H1 (cell line): Measurements from ENCODE around the gene GPT2. TPM values are rescaled to one million over a fixed set of nuclear protein-coding genes. Genes with fewer than 3 reads are reported as not detected.

ENCODE experiments used
- CTCF ChIA-PET: fragments of 300-600 bp; sonication (Branson Sonifier 250); formaldehyde crosslinking; loops from one replicate; lab custom pipeline; 2021; ENCODE audit not compliant: partially characterized antibody; lab: Charles Lee
- POLR2A ChIA-PET: fragments of 300-600 bp; sonication (Branson Sonifier 250); formaldehyde crosslinking; loops from one replicate; lab custom pipeline; 2021; ENCODE audit warnings: inconsistent platforms; ENCODE audit not compliant: partially characterized antibody; lab: Charles Lee
- DNase-seq, 2 experiments: peaks; one replicate each; pipeline versions ENCODE4 v3.0.0 to v3.0.0-alpha.2; 2010 to 2022; ENCODE audit warnings: low spot score in 2 of 2, low read depth in 1 of 2, mixed read lengths in 1 of 2
- FAIRE-seq: peaks from 2 replicates; lab custom pipeline; 2011; peaks lifted over from hg19 to GRCh38; lab: Jason Lieb, UNC
- H2AFZ ChIP-seq: 2 replicates; pipeline ENCODE4 v1.8.1; 2012; ENCODE audit warnings: low read length, inconsistent platforms
- H2AK5ac ChIP-seq: 2 replicates; pipeline ENCODE4 v1.6.1; 2013; ENCODE audit warnings: low read depth, low read length
- H2BK120ac ChIP-seq: replicated peaks from 2 replicates; pipeline ENCODE3; 2013; ENCODE audit warnings: low read depth, low read length, inconsistent platforms
- H2BK12ac ChIP-seq: 2 replicates; pipeline ENCODE4 v1.6.1; 2013; ENCODE audit warnings: low read depth, low read length
- H2BK15ac ChIP-seq: 2 replicates; pipeline ENCODE4 v1.6.1; 2013; ENCODE audit warnings: low read length
- H2BK20ac ChIP-seq: 2 replicates; pipeline ENCODE4 v1.6.1; 2013; ENCODE audit warnings: low read length
- H2BK5ac ChIP-seq: 2 replicates; pipeline ENCODE4 v1.6.1; 2013; ENCODE audit warnings: low read depth, low read length
- H3K14ac ChIP-seq: 2 replicates; pipeline ENCODE4 v1.6.1; 2013; ENCODE audit warnings: inconsistent platforms; ENCODE audit not compliant: insufficient read length
- H3K18ac ChIP-seq: 2 replicates; pipeline ENCODE4 v1.6.1; 2013; ENCODE audit warnings: low read length; ENCODE audit errors: extremely low read depth
- H3K23ac ChIP-seq: 2 replicates; pipeline ENCODE4 v1.6.1; 2013; ENCODE audit warnings: inconsistent platforms; ENCODE audit not compliant: insufficient read length
- H3K23me2 ChIP-seq: 2 replicates; pipeline ENCODE4 v1.6.1; 2013; ENCODE audit warnings: low read depth, low read length
- H3K27ac ChIP-seq: 2 replicates; pipeline ENCODE4 v1.6.1; 2011; ENCODE audit warnings: low read depth, low read length, inconsistent platforms
- H3K27me3 ChIP-seq, 4 experiments: replicated peaks in 1 of 4; 1 replicate in 1 of 4; 2 replicates in 3 of 4; pipeline versions ENCODE4 v1.6.1 to v1.8.1; 2011 to 2013; ENCODE audit warnings: low read length in 3 of 4, mild to moderate bottlenecking in 3 of 4, inconsistent platforms in 2 of 4, mixed read lengths in 2 of 4, moderate library complexity in 1 of 4; ENCODE audit not compliant: control insufficient read depth in 3 of 4, insufficient read depth in 3 of 4; ENCODE audit errors: extremely low read depth in 1 of 4
- H3K36me3 ChIP-seq, 4 experiments: 2 replicates each; pipeline versions ENCODE4 v1.6.1 to v1.8.1; 2011 to 2013; ENCODE audit warnings: mild to moderate bottlenecking in 4 of 4, low read length in 3 of 4, moderate library complexity in 2 of 4, control low read depth in 1 of 4, inconsistent platforms in 1 of 4; ENCODE audit not compliant: insufficient read depth in 4 of 4, control insufficient read depth in 2 of 4
- H3K4ac ChIP-seq: replicated peaks from 2 replicates; pipeline ENCODE3; 2013; ENCODE audit warnings: low read length, low read depth, mixed read lengths, inconsistent platforms; ENCODE audit not compliant: insufficient read length
- H3K4me1 ChIP-seq, 4 experiments: replicated peaks in 1 of 4; 1 replicate in 1 of 4; 2 replicates in 3 of 4; pipeline versions ENCODE4 v1.6.1 to v1.8.1; 2011 to 2013; ENCODE audit warnings: low read length in 3 of 4, inconsistent platforms in 2 of 4, mixed read lengths in 1 of 4; ENCODE audit not compliant: insufficient read depth in 4 of 4, control insufficient read depth in 3 of 4
- H3K4me2 ChIP-seq, 2 experiments: 2 replicates each; pipeline versions ENCODE4 v1.6.1 to v1.8.1; 2011 to 2013; ENCODE audit warnings: low read depth in 2 of 2, low read length in 2 of 2, control low read depth in 1 of 2, inconsistent platforms in 1 of 2, mild to moderate bottlenecking in 1 of 2; ENCODE audit not compliant: insufficient read depth in 1 of 2
- H3K4me3 ChIP-seq, 4 experiments: fragments of 200-600, 300-600 bp in 1 of 4; sonication (generic), shearing (Covaris generic), sonication (Bioruptor Twin) in 1 of 4; 2 replicates each; pipeline versions ENCODE4 v1.5.1 to v1.8.1; 2011 to 2016; ENCODE audit warnings: low read length in 4 of 4, low read depth in 3 of 4, control low read depth in 2 of 4, inconsistent platforms in 2 of 4, mild to moderate bottlenecking in 2 of 4, mixed read lengths in 1 of 4, moderate library complexity in 1 of 4; ENCODE audit not compliant: insufficient read depth in 2 of 4; ENCODE audit errors: extremely low read depth in 1 of 4
- H3K56ac ChIP-seq: replicated peaks from 2 replicates; pipeline ENCODE3; 2013; ENCODE audit warnings: low read depth, mild to moderate bottlenecking, mixed read lengths, low read length, inconsistent platforms; ENCODE audit not compliant: insufficient read length
- H3K79me1 ChIP-seq: 2 replicates; pipeline ENCODE4 v1.6.1; 2013; ENCODE audit warnings: low read depth, low read length, control low read depth
- H3K79me2 ChIP-seq, 2 experiments: 2 replicates each; pipeline versions ENCODE4 v1.6.1 to v1.8.1; 2012 to 2013; ENCODE audit warnings: low read length in 2 of 2, mild to moderate bottlenecking in 2 of 2, inconsistent platforms in 1 of 2; ENCODE audit not compliant: insufficient read depth in 2 of 2, control insufficient read depth in 1 of 2
- H3K9ac ChIP-seq, 4 experiments: replicated peaks in 1 of 4; 1 replicate in 1 of 4; 2 replicates in 3 of 4; pipeline versions ENCODE4 v1.6.1 to v1.8.1; 2011 to 2013; ENCODE audit warnings: low read depth in 3 of 4, low read length in 3 of 4, control low read depth in 2 of 4, mild to moderate bottlenecking in 2 of 4, moderate library complexity in 2 of 4, inconsistent platforms in 1 of 4; ENCODE audit errors: extremely low read depth in 1 of 4
- H3K9me3 ChIP-seq, 2 experiments: 2 replicates each; pipeline versions ENCODE4 v1.6.1 to v1.8.1; 2012 to 2013; ENCODE audit warnings: mild to moderate bottlenecking in 2 of 2, moderate library complexity in 2 of 2, control low read depth in 1 of 2, inconsistent platforms in 1 of 2, low read depth in 1 of 2, low read length in 1 of 2, mixed read lengths in 1 of 2; ENCODE audit not compliant: insufficient read depth in 2 of 2
- H4K20me1 ChIP-seq, 2 experiments: replicated peaks in 1 of 2; 2 replicates each; pipeline versions ENCODE3 to v1.8.1; 2011 to 2013; ENCODE audit warnings: inconsistent platforms in 2 of 2, low read length in 2 of 2, mild to moderate bottlenecking in 1 of 2; ENCODE audit not compliant: insufficient read depth in 2 of 2, control insufficient read depth in 1 of 2
- H4K5ac ChIP-seq: 2 replicates; pipeline ENCODE4 v1.6.1; 2013; ENCODE audit warnings: low read length, low read depth, mixed read lengths, inconsistent platforms; ENCODE audit not compliant: insufficient read length
- H4K8ac ChIP-seq: 2 replicates; pipeline ENCODE4 v1.8.0; 2013; ENCODE audit warnings: mild to moderate bottlenecking, moderate library complexity, low read length, inconsistent platforms; ENCODE audit not compliant: insufficient read depth; ENCODE audit errors: extremely low read depth
- H4K91ac ChIP-seq: replicated peaks from 2 replicates; pipeline ENCODE3; 2013; ENCODE audit warnings: low read length, mixed read lengths, inconsistent platforms; ENCODE audit not compliant: insufficient read length
- ATF2 ChIP-seq: IDR thresholded peaks from 2 replicates; pipeline ENCODE4 v1.6.1; 2012; ENCODE audit warnings: low read length, inconsistent platforms
- CHD2 ChIP-seq: IDR thresholded peaks from 2 replicates; pipeline ENCODE4 v1.6.1; 2012; ENCODE audit warnings: low read length, improper control_type of control experiment
- GTF2F1 ChIP-seq: IDR thresholded peaks from 2 replicates; pipeline ENCODE4 v1.6.1; 2012; ENCODE audit warnings: low read depth, low read length, improper control_type of control experiment, borderline replicate concordance
- HDAC2 ChIP-seq, 2 experiments: fragments of 300-600 bp in 1 of 2; sonication (generic) in 1 of 2; IDR thresholded peaks; 2 replicates each; pipeline ENCODE4 v1.6.1; 2011 to 2012; ENCODE audit warnings: low read depth in 2 of 2, low read length in 2 of 2, mild to moderate bottlenecking in 2 of 2, moderate library complexity in 2 of 2, borderline replicate concordance in 1 of 2, inconsistent platforms in 1 of 2
- JUND ChIP-seq: IDR thresholded peaks from 2 replicates; pipeline ENCODE4 v1.6.1; 2011; ENCODE audit warnings: mild to moderate bottlenecking, improper control_type of control experiment, low read length
- KDM1A ChIP-seq: fragments of 200-600, 300-600 bp; sonication (generic); IDR thresholded peaks from 2 replicates; pipeline ENCODE4 v1.7.1; 2016; ENCODE audit warnings: mild to moderate bottlenecking, low read length, borderline replicate concordance
- NANOG ChIP-seq: IDR thresholded peaks from 2 replicates; pipeline ENCODE4 v1.6.1; 2011; ENCODE audit warnings: low read length, low read depth, mild to moderate bottlenecking, inconsistent platforms; ENCODE audit not compliant: insufficient read depth, poor library complexity, severe bottlenecking
- POLR2A ChIP-seq, 2 experiments: IDR thresholded peaks; 1 replicate in 1 of 2; 2 replicates in 1 of 2; pipeline ENCODE4 v1.6.1; 2011; ENCODE audit warnings: low read depth in 2 of 2, low read length in 2 of 2, mild to moderate bottlenecking in 2 of 2; ENCODE audit errors: control extremely low read depth in 1 of 2
- SAP30 ChIP-seq: fragments of 300-600 bp; sonication (generic); IDR thresholded peaks from 2 replicates; pipeline ENCODE4 v1.7.1; 2012; ENCODE audit warnings: low read length, moderate library complexity, mild to moderate bottlenecking, inconsistent platforms; ENCODE audit not compliant: insufficient read depth, insufficient replicate concordance
- WGBS, 2 experiments: shearing (Covaris generic) in 1 of 2; methylation state at CpG; one replicate each; pipeline versions ENCODE4 v1.1.6 to v1.1.7; 2013 to 2015; ENCODE audit warnings: low lambda C conversion rate in 2 of 2, mixed read lengths in 2 of 2, inconsistent platforms in 1 of 2, low coverage in 1 of 2, missing lambda C conversion rate in 1 of 2; ENCODE audit not compliant: insufficient replicate concordance in 2 of 2, insufficient coverage in 1 of 2, insufficient read length in 1 of 2; ENCODE audit errors: extremely low coverage in 1 of 2, missing lambda C conversion rate in 1 of 2; 5-methylcytosine and 5-hydroxymethylcytosine counted together
- polyA plus RNA-seq, 7 experiments: library from polyadenylated mRNA; depleted of rRNA in 3 of 7; stranded (reverse) in 5 of 7; unstranded in 2 of 7; fragments of >200 nt in 5 of 7; fragments of 200-250 nt in 2 of 7; gene quantifications; 1 replicate in 5 of 7; 2 replicates in 1 of 7; 4 replicates in 1 of 7; pipeline versions ENCODE4 v1.2.1 to v1.2.3, GENCODE V29; 2011 to 2013; ENCODE audit warnings: missing spikeins in 2 of 7, mixed read lengths in 2 of 7
- total RNA-seq: library from RNA; stranded (reverse); fragmentation: NEBNext Ultra II Directional; extraction: Animal tissue kit (Norgen Biotek cat#: 25700); gene quantifications from 2 replicates; pipeline ENCODE4 v1.2.1, GENCODE V29; 2021

The GPT2 gene
- total and polyA plus RNA-seq, 2 of the 8 experiments (the other 6 are each of a cell fraction or from before 2014, with no cell fraction given), result 71.6 to 94.1 TPM

GRCh38 chr16:46862555-46863447, 21.4 kb upstream of the GPT2 start:
- CTCF ChIA-PET, result interaction anchor here (0.6 to 4.7 kb wide), 16 partner anchors 9 to 1312 kb away, joined by 3 to 29 read pairs (median 4); no protein-coding TSS in a partner anchor
- H3K27ac ChIP-seq, result no peak overlapping the region
- H3K4me2 ChIP-seq, result no peak overlapping the region
- no peak overlapping the region for H2BK20ac ChIP-seq
- no peak overlapping the region for H2BK15ac ChIP-seq
- H4K91ac ChIP-seq, result no peak overlapping the region
- H4K20me1 ChIP-seq, result no peaks in the 10 kb centered on the region
- no peak overlapping the region for H2BK5ac ChIP-seq
- H3K36me3 ChIP-seq, result no peaks in the 10 kb centered on the region
- no peak overlapping the region for H3K4me3 ChIP-seq
- H2BK12ac ChIP-seq, result no peak overlapping the region
- no peak for FAIRE-seq
- no peaks in the 10 kb centered on the region for H3K79me1 ChIP-seq
- no peak overlapping the region for H2BK120ac ChIP-seq
- H3K9me3 ChIP-seq, result no peaks in the 10 kb centered on the region
- H3K27me3 ChIP-seq, result no peaks in the 10 kb centered on the region
- no peak overlapping the region for H4K5ac ChIP-seq
- H3K23me2 ChIP-seq, result no peaks in the 10 kb centered on the region
- H3K79me2 ChIP-seq, result no peaks in the 10 kb centered on the region
- no peak overlapping the region for H3K14ac ChIP-seq
- no peak overlapping the region for H3K4ac ChIP-seq
- H3K9ac ChIP-seq, result no peak overlapping the region
- 93% methylated on average over 16 of the region's 16 CpGs; no CpG with 5 or more reads in 1 of the 2 experiments for WGBS, 2 experiments
- no peak overlapping the region for H3K56ac ChIP-seq
- no peak overlapping the region for H3K18ac ChIP-seq
- no peaks in the 10 kb centered on the region for H3K4me1 ChIP-seq
- no peak overlapping the region for H4K8ac ChIP-seq
- H3K23ac ChIP-seq, result no peak overlapping the region
- POLR2A ChIA-PET, result interaction anchor here (0.6 to 13.3 kb wide), 8 partner anchors 12 to 1364 kb away, joined by 3 to 150 read pairs (median 5); partner anchors contain the start of gene GPT2
- no peak overlapping the region for H2AFZ ChIP-seq
- no peak for DNase-seq
- H2AK5ac ChIP-seq, result 0 out of 2 replicates have a peak overlapping the region, but pooled peaks have one; percentile 65
- no peak for TF ChIP-seq CHD2
- TF ChIP-seq HDAC2 (IDR thresholded peaks at IDR 0.05; ENCODE audit: borderline replicate concordance in 1 of 2, low read depth in 2 of 2, low read length in 2 of 2), result no peak
- no peak for TF ChIP-seq GTF2F1
- TF ChIP-seq NANOG, result no peak
- no peak for TF ChIP-seq KDM1A
- TF ChIP-seq JUND, result no peak
- TF ChIP-seq SAP30, result no peak
- no peak for TF ChIP-seq ATF2
- no peak for TF ChIP-seq POLR2A (IDR thresholded peaks at IDR 0.05; ENCODE audit: control extremely low read depth in 1 of 2, low read depth in 2 of 2, low read length in 2 of 2)
